SU-DHL-6 (cell line): ENCODE data around the gene DAND5.

Source experiments
- H2AFZ ChIP-seq: fragments of 200-600 bp; sonication (generic); 2 replicates; pipeline ENCODE4 v1.6.1; 2014; ENCODE audit warnings: low read depth, mild to moderate bottlenecking, moderate library complexity, mixed read lengths, antibody characterized with exemption, low read length; ENCODE audit not compliant: severe bottlenecking
- H3F3A ChIP-seq: fragments of 200-600 bp; shearing (Covaris generic); 2 replicates; pipeline ENCODE4 v1.6.0; 2016; ENCODE audit warnings: antibody characterized with exemption, mild to moderate bottlenecking; ENCODE audit not compliant: insufficient read depth
- H3K27ac ChIP-seq: fragments of 200-600 bp; sonication (generic); 2 replicates; pipeline ENCODE4 v1.5.1; 2016; ENCODE audit warnings: low read depth, mild to moderate bottlenecking, low read length, moderate library complexity, mixed read lengths
- H3K27me3 ChIP-seq: fragments of 200-600 bp; sonication (generic), shearing (Covaris generic); 2 replicates; pipeline ENCODE4 v1.6.0; 2014; ENCODE audit warnings: mild to moderate bottlenecking, low read length
- H3K36me3 ChIP-seq: fragments of 200-600 bp; sonication (generic); 2 replicates; pipeline ENCODE4 v1.6.1; 2014; ENCODE audit warnings: mild to moderate bottlenecking, low read length, mixed read lengths
- H3K4me2 ChIP-seq: fragments of 300-600, 200-600 bp; shearing (Covaris generic), sonication (generic); 2 replicates; pipeline ENCODE4 v1.6.0; 2014; ENCODE audit warnings: low read length, low read depth, mild to moderate bottlenecking; ENCODE audit not compliant: poor library complexity, severe bottlenecking
- H3K4me3 ChIP-seq: fragments of 200-600 bp; sonication (generic); 2 replicates; pipeline ENCODE4 v1.5.1; 2014; ENCODE audit warnings: antibody characterized with exemption, low read length, mild to moderate bottlenecking, mixed read lengths; ENCODE audit not compliant: insufficient read depth, poor library complexity, severe bottlenecking
- H3K79me2 ChIP-seq: fragments of 200-600 bp; sonication (generic); 2 replicates; pipeline ENCODE4 v1.6.1; 2014; ENCODE audit warnings: mild to moderate bottlenecking, low read length, moderate library complexity; ENCODE audit not compliant: insufficient read depth
- H3K9ac ChIP-seq: fragments of 200-600 bp; sonication (generic); 2 replicates; pipeline ENCODE4 v1.7.0; 2014; ENCODE audit warnings: mild to moderate bottlenecking, low read length
- H3K9me2 ChIP-seq: fragments of 200-600 bp; sonication (generic); replicated peaks from 2 replicates; pipeline ENCODE4 v1.6.1; 2014; ENCODE audit warnings: low read length; ENCODE audit not compliant: insufficient read depth
- H3K9me3 ChIP-seq: fragments of 200-600 bp; sonication (generic); 2 replicates; pipeline ENCODE4 v1.6.1; 2014; ENCODE audit warnings: low read length, mixed read lengths; ENCODE audit not compliant: insufficient read depth
- H4K20me1 ChIP-seq: fragments of 200-600 bp; sonication (generic); 2 replicates; pipeline ENCODE4 v1.6.1; 2014; ENCODE audit warnings: low read depth, mild to moderate bottlenecking, antibody characterized with exemption, low read length, moderate library complexity, mixed read lengths
- EZH2phosphoT487 ChIP-seq: fragments of 200-600 bp; sonication (generic), shearing (Covaris generic); conservative IDR thresholded peaks from 2 replicates; pipeline ENCODE4 v1.6.1; 2018; ENCODE audit warnings: mild to moderate bottlenecking, antibody characterized with exemption, low read length, moderate library complexity, mixed read lengths
- TF ChIP-seq, protein P1 (sequence below): fragments of 200-600 bp; sonication (generic); IDR thresholded peaks from one replicate; pipeline ENCODE4 v1.5.1; 2017; ENCODE audit warnings: antibody characterized with exemption, mild to moderate bottlenecking, low read length, moderate library complexity; ENCODE audit not compliant: insufficient read depth, poor library complexity, severe bottlenecking

DAND5 gene

DNA sequence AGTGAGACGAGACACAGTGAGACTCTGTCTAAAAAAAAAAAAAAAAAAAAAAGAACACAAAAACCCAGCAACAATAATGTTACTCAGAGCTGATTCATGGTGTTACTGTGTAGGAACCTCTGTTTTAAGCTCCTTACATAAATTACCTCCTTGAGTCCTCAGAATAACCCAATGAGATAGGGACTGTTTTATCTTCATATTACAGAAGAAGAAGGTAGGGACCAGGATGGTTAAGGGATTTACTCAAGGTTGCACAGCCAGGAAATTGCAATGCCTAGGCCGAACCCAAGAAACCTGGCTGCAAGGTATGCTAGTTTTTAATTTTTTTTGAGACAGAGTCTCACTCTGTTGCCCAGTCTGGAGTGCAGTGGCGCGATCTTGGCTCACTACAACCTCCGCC lies 1.5 kb upstream of the DAND5 start:
- Histone ChIP-seq H3K4me2 (no peak overlapping the region), H3K9me2 (no peaks in the 10 kb centered on the region), H3K9me3 (no peaks in the 10 kb centered on the region), H3K27ac (no peak overlapping the region), H3K27me3 (no peaks in the 10 kb centered on the region), H2AFZ (no peak overlapping the region), H3K9ac (no peak overlapping the region), H3K4me3 (no peak overlapping the region), H4K20me1 (no peaks in the 10 kb centered on the region), H3K79me2 (no peaks in the 10 kb centered on the region), H3F3A (no peaks in the 10 kb centered on the region), H3K36me3 (no peaks in the 10 kb centered on the region)
- TF ChIP-seq, protein P1, sequence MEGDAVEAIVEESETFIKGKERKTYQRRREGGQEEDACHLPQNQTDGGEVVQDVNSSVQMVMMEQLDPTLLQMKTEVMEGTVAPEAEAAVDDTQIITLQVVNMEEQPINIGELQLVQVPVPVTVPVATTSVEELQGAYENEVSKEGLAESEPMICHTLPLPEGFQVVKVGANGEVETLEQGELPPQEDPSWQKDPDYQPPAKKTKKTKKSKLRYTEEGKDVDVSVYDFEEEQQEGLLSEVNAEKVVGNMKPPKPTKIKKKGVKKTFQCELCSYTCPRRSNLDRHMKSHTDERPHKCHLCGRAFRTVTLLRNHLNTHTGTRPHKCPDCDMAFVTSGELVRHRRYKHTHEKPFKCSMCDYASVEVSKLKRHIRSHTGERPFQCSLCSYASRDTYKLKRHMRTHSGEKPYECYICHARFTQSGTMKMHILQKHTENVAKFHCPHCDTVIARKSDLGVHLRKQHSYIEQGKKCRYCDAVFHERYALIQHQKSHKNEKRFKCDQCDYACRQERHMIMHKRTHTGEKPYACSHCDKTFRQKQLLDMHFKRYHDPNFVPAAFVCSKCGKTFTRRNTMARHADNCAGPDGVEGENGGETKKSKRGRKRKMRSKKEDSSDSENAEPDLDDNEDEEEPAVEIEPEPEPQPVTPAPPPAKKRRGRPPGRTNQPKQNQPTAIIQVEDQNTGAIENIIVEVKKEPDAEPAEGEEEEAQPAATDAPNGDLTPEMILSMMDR: no peak
- TF ChIP-seq EZH2phosphoT487: no peak

GRCh38 chr19:12970070-12970820 lies 869 bp downstream of the DAND5 start:
- Histone ChIP-seq H3K79me2 (no peaks in the 10 kb centered on the region), H3F3A (no peaks in the 10 kb centered on the region), H3K9ac (no peak overlapping the region), H4K20me1 (no peaks in the 10 kb centered on the region), H3K4me3 (no peak overlapping the region), H3K36me3 (no peaks in the 10 kb centered on the region), H2AFZ (no peak overlapping the region), H3K27ac (no peak overlapping the region), H3K9me3 (no peaks in the 10 kb centered on the region), H3K9me2 (no peaks in the 10 kb centered on the region), H3K27me3 (no peaks in the 10 kb centered on the region), H3K4me2 (no peak overlapping the region)
- no peak for TF ChIP-seq EZH2phosphoT487
- TF ChIP-seq, protein P1: no peak

GRCh38 chr19:12973236-12973635 lies 3.9 kb downstream of the DAND5 start:
- H3K27me3 ChIP-seq: no peaks in the 10 kb centered on the region
- no peak for TF ChIP-seq EZH2phosphoT487
- TF ChIP-seq, protein P1: no peak
- H3K79me2 ChIP-seq: no peaks in the 10 kb centered on the region
- no peaks in the 10 kb centered on the region for H4K20me1 ChIP-seq
- no peak overlapping the region for H3K4me3 ChIP-seq
- H3K9ac ChIP-seq: no peak overlapping the region
- no peak overlapping the region for H3K27ac ChIP-seq
- no peaks in the 10 kb centered on the region for H3K9me2 ChIP-seq
- H3F3A ChIP-seq: no peaks in the 10 kb centered on the region
- H3K9me3 ChIP-seq: no peaks in the 10 kb centered on the region
- H3K36me3 ChIP-seq: no peaks in the 10 kb centered on the region
- H2AFZ ChIP-seq: no peak overlapping the region
- H3K4me2 ChIP-seq: no peak overlapping the region
